K562 (cell line): Measurements from ENCODE around the gene AKAP10. TPM values are rescaled to one million over a fixed set of nuclear protein-coding genes. Genes with fewer than 3 reads are reported as not detected.

ENCODE experiments used
- ATAC-seq: fragments of 200-7000 bp; cut with Tn5 transposase; 3 replicates; pipeline ENCODE4 v1.9.1; 2020; ENCODE audit warnings: moderate library complexity
- BruUV-seq: library from RNA; stranded (reverse); fragments of 400-500 nt; replicated peaks from 2 replicates; lab custom pipeline; 2021; lab: Mats Ljungman, UMichigan
- CTCF ChIA-PET: fragments of 300-600 bp; formaldehyde crosslinking; extraction: SDS; loops from one replicate; lab custom pipeline; 2021; ENCODE audit warnings: low intra/inter-chr PET ratio; lab: Yijun Ruan, JAX
- POLR2A ChIA-PET: fragments of 300-600, 350-650 bp; sonication (Branson Sonifier 250); formaldehyde crosslinking; extraction: SDS; loops from one replicate; lab custom pipeline; 2021; ENCODE audit warnings: antibody characterized with exemption, inconsistent platforms; lab: Yijun Ruan, JAX
- DNase-seq, 4 experiments: peaks; one replicate each; pipeline versions ENCODE4 v3.0.0 to v3.0.0-alpha.2; 2011 to 2018; ENCODE audit warnings: low spot score in 3 of 4, mixed read lengths in 3 of 4; ENCODE audit errors: extremely low read depth in 1 of 4
- FAIRE-seq: peaks from 2 replicates; lab custom pipeline; 2011; peaks lifted over from hg19 to GRCh38; lab: Jason Lieb, UNC
- H2AFZ ChIP-seq: 2 replicates; pipeline ENCODE4 v1.6.0; 2011; ENCODE audit warnings: low read depth, low read length, control low read depth, inconsistent platforms
- H3K27ac ChIP-seq: fragments of 200-600 bp; 3 replicates; pipeline ENCODE4 v1.8.0; 2011; ENCODE audit warnings: low read depth, mild to moderate bottlenecking, control low read depth, inconsistent platforms, low read length, moderate library complexity, mixed read lengths; ENCODE audit errors: extremely low read depth
- H3K27me3 ChIP-seq, 2 experiments: fragments of 300-600 bp in 1 of 2; 2 replicates in 1 of 2; 3 replicates in 1 of 2; pipeline versions ENCODE4 v1.6.0 to v1.8.0; 2011; ENCODE audit warnings: inconsistent platforms in 2 of 2, low read length in 2 of 2, mild to moderate bottlenecking in 1 of 2, mixed read lengths in 1 of 2, moderate library complexity in 1 of 2; ENCODE audit not compliant: control insufficient read depth in 2 of 2, insufficient read depth in 2 of 2
- H3K36me3 ChIP-seq: fragments of 300-600 bp; 3 replicates; pipeline ENCODE4 v1.8.0; 2011; ENCODE audit warnings: mild to moderate bottlenecking, low read length, inconsistent platforms; ENCODE audit not compliant: control insufficient read depth, insufficient read depth
- H3K4me1 ChIP-seq, 2 experiments: fragments of 200-600 bp in 1 of 2; replicated peaks in 1 of 2; 2 replicates in 1 of 2; 3 replicates in 1 of 2; pipeline versions ENCODE4 v1.5.1 to v1.8.0; 2011; ENCODE audit warnings: inconsistent platforms in 2 of 2, low read length in 2 of 2, mild to moderate bottlenecking in 1 of 2, mixed read lengths in 1 of 2, moderate library complexity in 1 of 2; ENCODE audit not compliant: control insufficient read depth in 2 of 2, insufficient read depth in 2 of 2
- H3K4me2 ChIP-seq: 2 replicates; pipeline ENCODE4 v1.6.1; 2011; ENCODE audit warnings: low read length, control low read depth, inconsistent platforms, mixed read lengths; ENCODE audit not compliant: insufficient read depth
- H3K4me3 ChIP-seq: fragments of 200-600 bp; sonication (generic), shearing (Covaris generic); 2 replicates; pipeline ENCODE4 v1.5.1; 2016; ENCODE audit warnings: control low read depth, inconsistent platforms
- H3K79me2 ChIP-seq: fragments of 200-600 bp; 3 replicates; pipeline ENCODE4 v1.8.0; 2011; ENCODE audit warnings: low read length, inconsistent platforms; ENCODE audit not compliant: control insufficient read depth, insufficient read depth
- H3K9ac ChIP-seq, 2 experiments: 2 replicates each; pipeline versions ENCODE4 v1.6.0 to v1.6.1; 2011; ENCODE audit warnings: low read depth in 2 of 2, low read length in 2 of 2, control low read depth in 1 of 2, inconsistent platforms in 1 of 2, mild to moderate bottlenecking in 1 of 2, mixed read lengths in 1 of 2; ENCODE audit not compliant: insufficient read depth in 1 of 2
- H3K9me1 ChIP-seq: one replicate; pipeline ENCODE4 v1.6.0; 2011; ENCODE audit warnings: inconsistent platforms, mild to moderate bottlenecking, low read length, moderate library complexity; ENCODE audit not compliant: control insufficient read depth, insufficient read depth
- H3K9me3 ChIP-seq: replicated peaks from 2 replicates; pipeline ENCODE4 v1.5.1; 2011; ENCODE audit warnings: low read depth, low read length, inconsistent platforms; ENCODE audit not compliant: control insufficient read depth, insufficient read depth
- H4K20me1 ChIP-seq: replicated peaks from 2 replicates; pipeline ENCODE4 v1.6.1; 2011; ENCODE audit warnings: low read length, inconsistent platforms, mixed read lengths; ENCODE audit not compliant: control insufficient read depth, insufficient read depth
- ATF3 ChIP-seq, 2 experiments: fragments of 450-650 bp in 1 of 2; sonication (generic) in 1 of 2; formaldehyde crosslinking in 1 of 2; IDR thresholded peaks in 1 of 2; conservative IDR thresholded peaks in 1 of 2; 2 replicates each; pipeline versions ENCODE4 v1.6.1 to v1.8.1; 2016 to 2023; ENCODE audit warnings: mild to moderate bottlenecking in 2 of 2, moderate library complexity in 2 of 2, inconsistent platforms in 1 of 2, missing genetic modification reagents in 1 of 2
- CBX2 ChIP-seq: fragments of 200-600 bp; sonication (generic); IDR thresholded peaks from one replicate; pipeline ENCODE4 v1.6.1; 2012; ENCODE audit warnings: mild to moderate bottlenecking, low read length, inconsistent platforms; ENCODE audit not compliant: insufficient read depth, poor library complexity, severe bottlenecking
- CTBP1 ChIP-seq: fragments of 450-650 bp; IDR thresholded peaks from 2 replicates; pipeline ENCODE4 v1.6.1; 2016; ENCODE audit warnings: borderline replicate concordance
- DPF2 ChIP-seq: fragments of 450-650 bp; IDR thresholded peaks from 2 replicates; pipeline ENCODE4 v1.6.1; 2016
- FOSL1 ChIP-seq: fragments of 200-800 bp; sonication (Bioruptor generic); conservative IDR thresholded peaks from 2 replicates; pipeline ENCODE4 v1.6.1; 2016; ENCODE audit warnings: missing genetic modification characterization, missing compliant biosample characterization
- JUND ChIP-seq, 2 experiments: IDR thresholded peaks; 2 replicates in 1 of 2; 3 replicates in 1 of 2; pipeline ENCODE4 v1.6.1; 2011; ENCODE audit warnings: borderline replicate concordance in 2 of 2, low read depth in 2 of 2, low read length in 2 of 2, improper control_type of control experiment in 1 of 2, missing biosample characterization in 1 of 2, missing genetic modification characterization in 1 of 2, missing genetic modification reagents in 1 of 2
- POU5F1 ChIP-seq: fragments of 150-350 bp; IDR thresholded peaks from 2 replicates; pipeline ENCODE4 v1.6.1; 2014; ENCODE audit warnings: borderline replicate concordance, low read length, low read depth, mild to moderate bottlenecking; ENCODE audit not compliant: partially characterized antibody
- RFX1 ChIP-seq: fragments of 450-650 bp; IDR thresholded peaks from 2 replicates; pipeline ENCODE4 v1.6.1; 2016; ENCODE audit warnings: mild to moderate bottlenecking, moderate library complexity
- ZBTB8A ChIP-seq: fragments of 450-650 bp; IDR thresholded peaks from 2 replicates; pipeline ENCODE4 v1.6.1; 2018; ENCODE audit warnings: mild to moderate bottlenecking, moderate library complexity; ENCODE audit not compliant: partially characterized antibody
- WGBS: fragments of 100-300 bp; shearing (Covaris generic); methylation state at CpG from one replicate; pipeline ENCODE4 v1.1.6; 2016; ENCODE audit warnings: low coverage, mixed read lengths; ENCODE audit not compliant: insufficient coverage; ENCODE audit errors: missing lambda C conversion rate; 5-methylcytosine and 5-hydroxymethylcytosine counted together
- in situ Hi-C: fragments of 300-500 bp; cut with MboI; formaldehyde crosslinking; loops from 4 replicates; pipeline ENCODE4 v1.15.0; 2018; ENCODE audit warnings: inconsistent platforms, mixed read lengths
- intact Hi-C: fragments of 100-400 bp; cut with micrococcal nuclease; formaldehyde crosslinking; loops from 2 replicates; pipeline ENCODE4 v1.14.2; 2022
- polyA plus RNA-seq, 8 experiments: library from polyadenylated mRNA; depleted of rRNA in 4 of 8; stranded (reverse) in 5 of 8; unstranded in 3 of 8; fragments of >200 nt; fragmentation: Nextera tagmentation in 2 of 8; fragmentation: Illumina TruSeq in 1 of 8; extraction: Ambion mirVana in 2 of 8; extraction: Trizol in 1 of 8; gene quantifications; 2 replicates each; pipeline versions ENCODE4 v1.2.1 to v1.2.3, GENCODE V29; 2011 to 2014; ENCODE audit warnings: inconsistent platforms in 1 of 8, missing spikeins in 1 of 8
- total RNA-seq, 7 experiments: library from RNA; depleted of rRNA in 6 of 7; stranded (reverse); fragments of >200 nt in 6 of 7; fragmentation: Illumina TruSeq in 2 of 7; extraction: Trizol in 2 of 7; gene quantifications; 2 replicates each; pipeline versions ENCODE4 v1.2.1 to v1.2.3, GENCODE V29; 2011 to 2021; ENCODE audit warnings: low replicate concordance in 1 of 7

AKAP10 gene
- total and polyA plus RNA-seq, 9 of the 15 experiments (the other 6 are each of a cell fraction or from before 2014, with no cell fraction given) = 4.0 to 20.3 (median 8.2) TPM

- Histone ChIP-seq H3K27me3 (no peaks in the 10 kb centered on the region), H2AFZ (no peak overlapping the region), H3K27ac (no peak overlapping the region), H3K9me3 (no peaks in the 10 kb centered on the region), H3K79me2 (peaks cover 49% of the 10 kb centered on the region), H3K9ac (no peak overlapping the region), H4K20me1 (no peaks in the 10 kb centered on the region; the same call in 1 of the 2 replicates), H3K4me1 (no peaks in the 10 kb centered on the region; a peak in 3 of 5 replicates), H3K4me3 (no peak overlapping the region), H3K36me3 (peaks cover 66% of the 10 kb centered on the region), H3K4me2 (no peak overlapping the region), H3K9me1 (no peaks in the 10 kb centered on the region)
- WGBS = 39% methylated on average over 5 of the region's 5 CpGs
- intact Hi-C loops = no loop called here
- TF ChIP-seq RFX1 = peak; percentile 55
- TF ChIP-seq DPF2 = peak; percentile 21; the same call in 1 of the 2 replicates
- no peak for TF ChIP-seq POU5F1
- TF ChIP-seq CBX2 = no peak
- 0 out of 2 replicates have a peak, but pooled peaks have one; percentile 27 for TF ChIP-seq CTBP1
- peak; percentile 61 for TF ChIP-seq ATF3 (IDR thresholded peaks at IDR 0.05)
- no peak for TF ChIP-seq ATF3 (CRISPR knock-in tag; conservative IDR thresholded peaks at IDR 0.05)
- peak; percentile 84 for TF ChIP-seq FOSL1
- TF ChIP-seq ZBTB8A = no peak
- TF ChIP-seq JUND (IDR thresholded peaks at IDR 0.05; ENCODE audit: borderline replicate concordance, low read depth, low read length) = peak; percentile 81; the same call in 1 of the 2 replicates
- peak; percentile 66; the same call in 2 of the 3 replicates for TF ChIP-seq JUND (tag; IDR thresholded peaks at IDR 0.05; ENCODE audit: borderline replicate concordance, low read depth, low read length)
- ChIA-PET CTCF (no interaction called here), POLR2A (no interaction called here)
- FAIRE-seq (no peak), DNase-seq (peak in 1 of 4 experiments; percentile 7), ATAC-seq (no peak; the same call in 2 of the 3 replicates)
- in situ Hi-C loops = no loop called here
- BruUV-seq = no TSS peak
Measured at GRCh38 chr17:19958023-19958422, 19.6 kb downstream of the AKAP10 start.
